Stomach (tissue), 19 donors: ENCODE measurements around the gene NPIPB6. TPM values are rescaled to one million over a fixed set of nuclear protein-coding genes. Genes with fewer than 3 reads are reported as not detected.
"Not testable (repeated sequence)": the region's sequence is repeated elsewhere in the genome, so short reads cannot be mapped to it uniquely, and the experiment has no call there.

ENCODE experiments used
- DNase-seq, 2 donors: peaks; one replicate each; pipeline versions ENCODE4 v3.0.0 to v3.0.0-alpha.2; 2013 to 2019
- H3K27ac ChIP-seq, 5 donors: fragments of 200-600 bp in 4 of 5; sonication (generic) in 4 of 5; one replicate each; pipeline ENCODE4 v1.5.1; 2013 to 2019; ENCODE audit warnings: mild to moderate bottlenecking in 1 of 5, moderate library complexity in 1 of 5
- H3K27me3 ChIP-seq, 3 donors: fragments of 200-600 bp; sonication (generic); one replicate each; pipeline ENCODE4 v1.5.1; 2017 to 2019; ENCODE audit warnings: mixed run types in 1 of 3
- H3K36me3 ChIP-seq, 4 donors: fragments of 200-600 bp; sonication (generic); 1 replicate in 3 of 4; 2 replicates in 1 of 4; pipeline ENCODE4 v1.5.1; 2016 to 2019
- H3K4me1 ChIP-seq, 4 donors: fragments of 200-600 bp; sonication (generic); one replicate each; pipeline ENCODE4 v1.5.1; 2016 to 2019
- H3K4me3 ChIP-seq, 4 donors: fragments of 200-600 bp; sonication (generic) in 3 of 4; one replicate each; pipeline ENCODE4 v1.5.1; 2016 to 2019; ENCODE audit warnings: mild to moderate bottlenecking in 1 of 4
- H3K9me3 ChIP-seq, 4 donors: fragments of 200-600 bp; sonication (generic); one replicate each; pipeline ENCODE4 v1.5.1; 2016 to 2019
- WGBS, 5 donors: extraction: QIAGEN DNeasy Blood & Tissue Kit in 3 of 5; methylation state at CpG; one replicate each; pipeline versions ENCODE4 v1.1.5 to v1.1.7; 2013 to 2018; 5-methylcytosine and 5-hydroxymethylcytosine counted together
- intact Hi-C: fragments of 100-400 bp; cut with DNase I; formaldehyde crosslinking; loops from one replicate; pipeline ENCODE4 v1.15.1; 2023; ENCODE audit warnings: low total_unique reads
- long read RNA-seq, 10 donors: transcript quantifications; one replicate each; lab custom pipeline, GENCODE V29; 2026
- polyA plus RNA-seq, 3 donors: library from polyadenylated mRNA; stranded (reverse); fragments of 200-250 nt; gene quantifications; one replicate each; pipeline ENCODE4 v1.2.3, GENCODE V29; 2013
- total RNA-seq, 5 donors: library from RNA; depleted of rRNA; stranded (reverse); fragments of >200 nt; gene quantifications; one replicate each; pipeline versions ENCODE4 v1.1.0 to v1.2.3, GENCODE V29; 2014 to 2016
- donor health status: healthy with polysubstance abuse.
- donor health status: Bipolar disorder and iron deficiency.
- donor health status: healthy.

NPIPB6 gene
- 1 to 10 TPM in 2 of 5 donors, not detected in 3; 2.3 to 6.8 TPM for total RNA-seq
- 1 to 10 TPM in 1 of 3 donors, not detected in 2; 1.8 TPM for polyA plus RNA-seq
- long read RNA-seq, donor 1 = 0 reads
- long read RNA-seq, donor 2 = 0 reads
- long read RNA-seq, donor 3 = 0 reads
- long read RNA-seq, donor 4 = 0 reads
- long read RNA-seq, donor 5 = 0 reads
- long read RNA-seq, donor 6 = 0 reads
- long read RNA-seq, donor 7 = 0 reads
- long read RNA-seq, donor 8 = 0 reads
- long read RNA-seq, donor 9 = 0 reads
- long read RNA-seq, donor 10 = 0 reads

GRCh38 chr16:28363408-28363807 lies at the start of gene NPIPB6:
TSS of gene NPIPB6 (minus strand) at chr16:28363508. CDS start at chr16:28362822, 686 bp downstream.
- H3K36me3 ChIP-seq, H3K4me1 ChIP-seq, H3K9me3 ChIP-seq, DNase-seq, H3K27ac ChIP-seq, intact Hi-C loops, H3K4me3 ChIP-seq, H3K27me3 ChIP-seq: not testable (repeated sequence)
- no CpG with 5 or more reads among the region's 5 CpGs for WGBS, 5 donors

DNA sequence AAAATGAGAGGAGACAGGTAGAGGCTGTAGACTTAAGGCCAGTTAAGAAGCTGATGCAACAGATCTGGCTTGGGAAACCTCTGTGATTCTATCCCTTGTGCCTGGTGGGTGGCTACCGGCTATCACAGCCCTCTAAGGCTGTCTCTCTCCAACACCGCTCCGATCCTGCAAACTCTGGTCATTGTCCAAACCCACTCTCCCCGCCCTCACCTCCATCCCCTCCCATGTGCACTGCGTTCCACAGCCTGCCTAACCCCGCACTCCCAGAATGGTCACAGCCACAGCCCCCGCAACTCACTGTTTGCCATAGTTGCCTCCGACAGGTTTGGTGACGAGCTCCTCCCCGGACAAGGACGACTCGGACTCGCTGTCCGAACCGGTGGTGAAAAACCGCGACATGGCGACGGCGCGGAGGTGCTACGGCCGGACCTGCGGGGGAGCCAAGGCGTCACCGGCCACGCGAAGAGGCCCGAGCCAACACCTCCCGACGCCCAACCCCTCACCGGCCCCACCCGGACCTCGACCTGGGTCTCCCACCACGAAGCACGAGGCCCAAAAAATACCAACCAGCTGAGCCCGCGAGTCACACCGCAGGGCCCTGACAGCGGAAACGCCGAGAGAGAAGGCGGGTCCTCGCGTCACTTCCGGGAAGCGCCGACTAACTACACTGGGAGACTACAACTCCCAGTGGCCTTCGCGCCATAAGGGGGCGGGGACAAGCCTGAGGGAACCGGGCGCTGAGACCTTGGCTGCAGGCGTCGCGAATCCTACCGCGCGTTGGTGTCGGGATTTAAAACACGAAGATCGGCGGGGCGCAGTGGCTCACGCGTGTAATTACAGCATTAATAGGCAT lies 40.1 kb upstream of the NPIPB6 start, which contains the start of gene EIF3CL:
Gene EIF3CL, minus strand, starts transcription at position 622 of the 853 bp plus-strand sequence. Its CDS starts 223 bp downstream, at position 399.
- H3K9me3 ChIP-seq, H3K27me3 ChIP-seq, intact Hi-C loops, H3K4me1 ChIP-seq, H3K36me3 ChIP-seq, H3K27ac ChIP-seq, DNase-seq: not testable (repeated sequence)
- peak within 1 kb of the TSS in 3 of 4 donors; percentile 31 to 33 (median 32) for H3K4me3 ChIP-seq
- no CpG with 5 or more reads among the region's 66 CpGs for WGBS, 5 donors

- H3K4me1 ChIP-seq, H3K4me3 ChIP-seq, DNase-seq, H3K9me3 ChIP-seq, H3K27me3 ChIP-seq, intact Hi-C loops, H3K27ac ChIP-seq, H3K36me3 ChIP-seq: not testable (repeated sequence)
- WGBS, 5 donors = no CpG with 5 or more reads among the region's 5 CpGs
These were observed 28.7 kb upstream of the NPIPB6 start for GRCh38 chr16:28392054-28392453.

DNA sequence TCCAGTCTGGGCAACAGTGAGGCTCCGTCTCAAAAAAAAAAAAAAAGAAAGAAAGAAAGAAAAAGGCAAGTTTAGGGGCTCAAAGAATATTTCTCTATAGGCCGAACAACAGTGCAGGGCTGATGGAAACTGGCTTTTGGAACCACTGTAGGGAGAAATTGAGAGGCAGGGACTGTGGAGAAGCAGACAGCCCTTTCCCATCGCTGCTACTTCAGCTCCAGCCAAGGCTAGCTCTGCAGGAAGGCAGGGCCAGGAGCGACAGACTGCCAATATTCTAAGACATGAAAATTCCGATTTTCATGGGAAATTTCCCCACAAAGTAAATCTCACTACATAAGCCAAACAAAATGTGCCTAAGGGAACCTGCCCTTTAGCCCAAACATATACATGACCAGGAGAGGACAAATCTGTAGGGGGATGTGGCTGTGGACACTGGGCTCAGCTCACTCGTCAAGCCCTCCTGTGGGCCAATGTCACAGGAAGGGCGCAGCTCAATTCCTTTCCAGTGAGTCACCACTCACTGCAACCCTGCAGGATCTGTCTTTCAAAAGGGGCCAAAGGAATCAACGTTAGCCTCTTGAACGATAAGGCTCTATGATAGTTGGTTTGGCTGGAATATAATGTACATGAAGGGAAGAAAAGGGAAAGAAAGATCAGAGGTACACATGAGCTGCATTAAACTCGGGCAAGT lies 19.0 kb upstream of the NPIPB6 start:
- WGBS, 5 donors = 86 to 100% (median 100%) methylated on average over 1 of the region's 10 CpGs; no CpG with 5 or more reads in 2 of the 5 donors
- H3K27me3 ChIP-seq, H3K36me3 ChIP-seq, H3K9me3 ChIP-seq, H3K4me1 ChIP-seq, DNase-seq, H3K4me3 ChIP-seq, H3K27ac ChIP-seq, intact Hi-C loops: not testable (repeated sequence)

GRCh38 chr16:28377822-28378221 lies 14.5 kb upstream of the NPIPB6 start:
- DNase-seq, H3K9me3 ChIP-seq, intact Hi-C loops, H3K36me3 ChIP-seq, H3K27ac ChIP-seq, H3K4me1 ChIP-seq, H3K4me3 ChIP-seq, H3K27me3 ChIP-seq: not testable (repeated sequence)
- 80 to 93% (median 86%) methylated on average over 4 to 8 of the region's 10 CpGs for WGBS, 5 donors

GRCh38 chr16:28377108-28377625 lies 13.9 kb upstream of the NPIPB6 start:
- WGBS, 5 donors = 93 to 99% (median 96%) methylated on average over 12 to 25 of the region's 38 CpGs; no CpG with 5 or more reads in 1 of the 5 donors
- intact Hi-C loops, DNase-seq: not testable (repeated sequence)

DNA sequence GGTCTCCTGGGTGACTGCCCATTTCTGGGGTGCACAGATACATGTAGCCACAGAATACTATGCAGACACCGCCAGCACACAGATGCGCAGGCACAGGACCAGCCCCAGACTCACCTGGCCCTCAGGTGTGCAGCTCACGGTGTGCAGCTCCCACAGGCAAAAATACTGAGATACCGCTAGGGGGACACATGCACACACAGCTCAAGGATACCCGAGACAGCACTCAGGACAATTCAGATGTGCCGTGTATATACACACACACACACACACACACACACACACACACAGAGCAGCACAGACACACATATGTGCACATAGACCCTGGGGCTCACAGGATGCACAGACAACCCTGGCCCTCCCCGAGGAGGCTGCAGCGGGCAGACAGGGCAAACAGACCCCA lies 11.8 kb upstream of the NPIPB6 start:
- 0 to 17% (median 11%) methylated on average over 3 of the region's 8 CpGs; no CpG with 5 or more reads in 1 of the 5 donors for WGBS, 5 donors
- not testable (repeated sequence) for DNase-seq

More at GRCh38 chr16:28377108-28377625, 13.9 kb upstream of the NPIPB6 start:
- not testable (repeated sequence) for H3K9me3 ChIP-seq, H3K27ac ChIP-seq, H3K36me3 ChIP-seq, H3K4me3 ChIP-seq, H3K4me1 ChIP-seq, H3K27me3 ChIP-seq

GRCh38 chr16:28374281-28374680 lies 11.0 kb upstream of the NPIPB6 start:
- H3K9me3 ChIP-seq, DNase-seq, H3K27me3 ChIP-seq, H3K4me1 ChIP-seq, intact Hi-C loops, H3K36me3 ChIP-seq, H3K27ac ChIP-seq, H3K4me3 ChIP-seq: not testable (repeated sequence)
- 0 to 1% (median 0%) methylated on average over 3 to 8 of the region's 25 CpGs; no CpG with 5 or more reads in 1 of the 5 donors for WGBS, 5 donors

More for the DNA sequence above, 11.8 kb upstream of the NPIPB6 start:
- H3K36me3 ChIP-seq, H3K4me1 ChIP-seq, intact Hi-C loops, H3K27ac ChIP-seq, H3K4me3 ChIP-seq, H3K9me3 ChIP-seq, H3K27me3 ChIP-seq: not testable (repeated sequence)

GRCh38 chr16:28367926-28368325 lies 4.6 kb upstream of the NPIPB6 start:
- H3K4me3 ChIP-seq, H3K4me1 ChIP-seq, DNase-seq, intact Hi-C loops, H3K27ac ChIP-seq, H3K27me3 ChIP-seq, H3K36me3 ChIP-seq, H3K9me3 ChIP-seq: not testable (repeated sequence)
- WGBS, 5 donors = 21 to 25% (median 23%) methylated on average over 6 to 25 of the region's 32 CpGs; no CpG with 5 or more reads in 1 of the 5 donors

GRCh38 chr16:28364268-28365173 lies 1.2 kb upstream of the NPIPB6 start:
- H3K4me1 ChIP-seq, H3K36me3 ChIP-seq, DNase-seq, intact Hi-C loops, H3K27me3 ChIP-seq, H3K4me3 ChIP-seq, H3K27ac ChIP-seq, H3K9me3 ChIP-seq: not testable (repeated sequence)
- 0 to 2% (median 1%) methylated on average over 9 to 14 of the region's 75 CpGs; no CpG with 5 or more reads in 1 of the 5 donors for WGBS, 5 donors
